Sciatic nerve (tissue), 2 donors: ENCODE results near the gene PHF11. TPM values are rescaled to one million over a fixed set of nuclear protein-coding genes. Genes with fewer than 3 reads are reported as not detected.

Source experiments
- ATAC-seq: fragments of 200-7000 bp; cut with Tn5 transposase; one replicate; pipeline ENCODE4 v1.9.1; 2020; ENCODE audit warnings: mild to moderate bottlenecking, moderate library complexity
- DNase-seq: peaks from one replicate; pipeline ENCODE4 v3.0.0-alpha.2; 2020; ENCODE audit warnings: low spot score
- intact Hi-C: fragments of 100-400 bp; cut with DNase I; formaldehyde crosslinking; loops from one replicate; pipeline ENCODE4 v1.14.2; 2022
- total RNA-seq: library from RNA; stranded (reverse); fragmentation: NEBNext Ultra II Directional; extraction: Animal tissue kit (Norgen Biotek cat#: 25700); gene quantifications from one replicate; pipeline ENCODE4 v1.2.1, GENCODE V29; 2021
- donor health status: DM: no; HTN: no; CAD: no.
- donor health status: DM: no; HTN: no; CAD: no.

The PHF11 gene
- total RNA-seq, 1 donor from 2014 or later, result 55.2 TPM

GRCh38 chr13:49571299-49572240 lies 75.8 kb downstream of the PHF11 start:
- intact Hi-C loops, result no loop called here
- DNase-seq (no peak), ATAC-seq (no peak)

Other genes with a start within 250 kb of the PHF11 start
- 17.7 TPM for gene CDADC1, start 248.0 kb upstream of the PHF11 start, total RNA-seq
- 83.6 TPM for gene CAB39L, start 51.9 kb upstream of the PHF11 start, total RNA-seq
- gene SETDB2, start 51.7 kb upstream of the PHF11 start, total RNA-seq, result 18.9 TPM
- 18.9 TPM for gene RCBTB1, start 89.6 kb downstream of the PHF11 start, total RNA-seq
- gene ARL11, start 132.6 kb downstream of the PHF11 start, total RNA-seq, result 1.1 TPM
- 38.9 TPM for gene EBPL, start 195.5 kb downstream of the PHF11 start, total RNA-seq